ENCODE results near the gene FAM181A. TPM values are rescaled to one million over a fixed set of nuclear protein-coding genes. Genes with fewer than 3 reads are reported as not detected.

The FAM181A gene
- total RNA-seq, 1 donor from 2014 or later, result not detected

DNA sequence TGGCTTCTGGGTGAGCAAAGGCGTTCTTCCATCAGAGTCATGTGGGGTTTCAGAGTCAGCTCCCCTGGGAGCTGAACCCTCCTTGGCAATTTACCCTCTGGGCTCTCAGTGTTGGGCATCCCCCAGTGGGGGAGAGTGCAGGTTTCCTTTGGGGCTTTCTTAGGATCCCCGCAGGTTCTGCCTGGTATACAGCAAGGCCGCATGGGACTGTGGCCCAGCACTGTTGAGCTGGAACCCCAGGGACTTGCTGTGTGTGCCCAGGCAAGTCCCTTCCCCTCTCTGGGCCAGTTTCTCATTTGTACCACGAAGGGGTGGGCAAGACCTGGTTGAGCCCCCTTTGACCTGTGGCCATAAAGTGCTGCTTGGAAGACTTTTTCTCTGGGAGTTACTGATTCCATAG is 5.5 kb downstream of the FAM181A start:
- Histone ChIP-seq H3K27me3 (ENCODE audit: control insufficient read depth, insufficient read depth, low read length) (peaks cover 20% of the 10 kb centered on the region), H3K4me3 (ENCODE audit: low read depth, low read length) (no peak overlapping the region), H3K36me3 (ENCODE audit: control insufficient read depth, insufficient read depth, low read length) (no peaks in the 10 kb centered on the region)
- TF ChIP-seq, protein P1, sequence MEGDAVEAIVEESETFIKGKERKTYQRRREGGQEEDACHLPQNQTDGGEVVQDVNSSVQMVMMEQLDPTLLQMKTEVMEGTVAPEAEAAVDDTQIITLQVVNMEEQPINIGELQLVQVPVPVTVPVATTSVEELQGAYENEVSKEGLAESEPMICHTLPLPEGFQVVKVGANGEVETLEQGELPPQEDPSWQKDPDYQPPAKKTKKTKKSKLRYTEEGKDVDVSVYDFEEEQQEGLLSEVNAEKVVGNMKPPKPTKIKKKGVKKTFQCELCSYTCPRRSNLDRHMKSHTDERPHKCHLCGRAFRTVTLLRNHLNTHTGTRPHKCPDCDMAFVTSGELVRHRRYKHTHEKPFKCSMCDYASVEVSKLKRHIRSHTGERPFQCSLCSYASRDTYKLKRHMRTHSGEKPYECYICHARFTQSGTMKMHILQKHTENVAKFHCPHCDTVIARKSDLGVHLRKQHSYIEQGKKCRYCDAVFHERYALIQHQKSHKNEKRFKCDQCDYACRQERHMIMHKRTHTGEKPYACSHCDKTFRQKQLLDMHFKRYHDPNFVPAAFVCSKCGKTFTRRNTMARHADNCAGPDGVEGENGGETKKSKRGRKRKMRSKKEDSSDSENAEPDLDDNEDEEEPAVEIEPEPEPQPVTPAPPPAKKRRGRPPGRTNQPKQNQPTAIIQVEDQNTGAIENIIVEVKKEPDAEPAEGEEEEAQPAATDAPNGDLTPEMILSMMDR (IDR thresholded peaks at IDR 0.05; ENCODE audit: insufficient read depth, low read length, poor library complexity, severe bottlenecking), result no peak
- no peak for DNase-seq (ENCODE audit: low read depth)

DNA sequence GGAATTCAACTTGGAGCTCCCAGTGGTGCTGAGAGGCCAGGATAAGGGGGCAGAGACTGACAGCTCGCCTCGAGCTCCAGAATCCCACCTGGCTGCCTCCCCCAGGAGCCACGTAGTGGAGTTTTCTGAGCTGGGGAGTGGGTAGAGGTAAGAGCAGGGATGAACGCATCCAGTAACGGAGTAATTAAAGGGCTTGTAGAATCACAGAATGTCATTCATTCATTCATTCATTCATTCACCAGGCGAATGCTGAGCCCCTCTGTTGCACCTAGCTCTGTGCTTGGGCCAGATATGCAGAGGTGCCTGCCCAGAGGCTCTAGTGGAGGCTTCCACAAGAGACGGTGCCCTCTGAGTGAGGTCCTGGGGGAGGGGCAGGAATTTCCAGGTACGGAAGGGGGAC is 8.1 kb downstream of the FAM181A start:
- no peaks in the 10 kb centered on the region for H3K36me3 ChIP-seq (ENCODE audit: control insufficient read depth, insufficient read depth, low read length)
- TF ChIP-seq, protein P1 (IDR thresholded peaks at IDR 0.05; ENCODE audit: insufficient read depth, low read length, poor library complexity, severe bottlenecking), result no peak
- H3K4me3 ChIP-seq (ENCODE audit: low read depth, low read length), result no peak overlapping the region
- DNase-seq (ENCODE audit: low read depth), result no peak
- peaks cover 30% of the 10 kb centered on the region for H3K27me3 ChIP-seq (ENCODE audit: control insufficient read depth, insufficient read depth, low read length)

DNA sequence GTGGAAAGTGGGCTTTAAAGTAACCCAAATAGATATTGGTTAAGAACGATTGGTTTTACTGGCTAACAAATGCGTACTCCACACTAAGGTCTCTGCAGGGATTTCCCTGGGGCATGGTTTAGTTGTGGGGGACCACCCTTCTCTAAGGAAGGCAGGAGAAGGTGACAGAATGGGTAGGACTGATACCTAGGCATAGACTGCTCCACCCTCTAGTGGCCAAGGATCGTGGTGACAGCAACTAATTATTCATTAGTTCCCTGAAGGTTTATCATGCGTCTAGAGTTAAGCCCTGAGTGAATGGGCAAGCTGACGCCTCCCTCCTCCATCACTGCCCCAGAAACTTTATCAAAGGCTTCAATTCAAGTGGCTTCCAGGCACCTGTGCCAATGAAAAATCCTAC is 9.1 kb downstream of the FAM181A start:
- no peaks in the 10 kb centered on the region for H3K36me3 ChIP-seq (ENCODE audit: control insufficient read depth, insufficient read depth, low read length)
- no peak for DNase-seq (ENCODE audit: low read depth)
- H3K4me3 ChIP-seq (ENCODE audit: low read depth, low read length), result no peak overlapping the region
- TF ChIP-seq, protein P1 (IDR thresholded peaks at IDR 0.05; ENCODE audit: insufficient read depth, low read length, poor library complexity, severe bottlenecking), result peak; percentile 53
- H3K27me3 ChIP-seq (ENCODE audit: control insufficient read depth, insufficient read depth, low read length), result peaks cover 30% of the 10 kb centered on the region

DNA sequence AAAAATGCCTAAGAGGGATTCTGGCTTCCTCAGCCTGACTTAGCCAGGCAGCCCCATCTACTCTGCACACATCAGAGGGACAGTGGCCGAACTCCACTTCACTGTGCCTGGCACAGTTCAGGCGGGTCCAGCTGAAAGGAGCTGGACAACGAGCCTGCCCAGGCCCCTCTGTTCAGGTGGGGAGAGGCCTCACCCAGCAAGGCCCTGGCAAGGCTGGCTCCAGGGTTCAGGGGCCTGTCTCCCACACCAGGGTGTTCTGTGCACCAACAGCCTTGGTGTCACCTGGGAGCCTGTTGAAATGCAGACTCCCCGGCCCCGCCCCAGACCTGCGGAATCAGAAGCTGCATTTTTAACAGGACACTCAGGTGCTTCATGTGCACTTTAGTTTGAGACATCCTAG is 9.8 kb downstream of the FAM181A start:
- no peaks in the 10 kb centered on the region for H3K36me3 ChIP-seq (ENCODE audit: control insufficient read depth, insufficient read depth, low read length)
- H3K27me3 ChIP-seq (ENCODE audit: control insufficient read depth, insufficient read depth, low read length), result peaks cover 30% of the 10 kb centered on the region
- TF ChIP-seq, protein P1 (IDR thresholded peaks at IDR 0.05; ENCODE audit: insufficient read depth, low read length, poor library complexity, severe bottlenecking), result no peak
- H3K4me3 ChIP-seq (ENCODE audit: low read depth, low read length), result no peak overlapping the region
- DNase-seq (ENCODE audit: low read depth), result no peak

DNA sequence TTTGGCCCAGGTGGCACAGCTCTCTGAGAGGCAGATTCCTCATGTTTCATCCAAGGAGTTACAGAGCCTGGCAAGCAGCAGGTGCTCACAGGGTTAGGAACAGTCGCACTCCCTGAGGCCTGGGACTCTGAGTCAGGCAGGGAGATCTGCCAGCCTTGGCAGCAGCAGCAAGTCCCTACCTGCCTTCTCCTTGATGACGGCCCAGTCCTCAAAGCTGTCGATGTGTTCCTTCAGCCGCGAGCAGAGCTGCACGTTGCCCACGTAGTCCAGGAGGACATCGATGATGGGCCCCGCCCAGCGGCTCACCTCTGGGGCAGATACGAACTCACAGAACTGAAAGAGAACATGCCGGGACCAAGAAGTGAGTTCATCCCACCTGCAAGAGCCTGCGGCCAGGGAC is 10.4 kb downstream of the FAM181A start:
- no peak for DNase-seq (ENCODE audit: low read depth)
- TF ChIP-seq, protein P1 (IDR thresholded peaks at IDR 0.05; ENCODE audit: insufficient read depth, low read length, poor library complexity, severe bottlenecking), result no peak
- Histone ChIP-seq H3K36me3 (ENCODE audit: control insufficient read depth, insufficient read depth, low read length) (no peaks in the 10 kb centered on the region), H3K27me3 (ENCODE audit: control insufficient read depth, insufficient read depth, low read length) (peaks cover 30% of the 10 kb centered on the region), H3K4me3 (ENCODE audit: low read depth, low read length) (no peak overlapping the region)

DNA sequence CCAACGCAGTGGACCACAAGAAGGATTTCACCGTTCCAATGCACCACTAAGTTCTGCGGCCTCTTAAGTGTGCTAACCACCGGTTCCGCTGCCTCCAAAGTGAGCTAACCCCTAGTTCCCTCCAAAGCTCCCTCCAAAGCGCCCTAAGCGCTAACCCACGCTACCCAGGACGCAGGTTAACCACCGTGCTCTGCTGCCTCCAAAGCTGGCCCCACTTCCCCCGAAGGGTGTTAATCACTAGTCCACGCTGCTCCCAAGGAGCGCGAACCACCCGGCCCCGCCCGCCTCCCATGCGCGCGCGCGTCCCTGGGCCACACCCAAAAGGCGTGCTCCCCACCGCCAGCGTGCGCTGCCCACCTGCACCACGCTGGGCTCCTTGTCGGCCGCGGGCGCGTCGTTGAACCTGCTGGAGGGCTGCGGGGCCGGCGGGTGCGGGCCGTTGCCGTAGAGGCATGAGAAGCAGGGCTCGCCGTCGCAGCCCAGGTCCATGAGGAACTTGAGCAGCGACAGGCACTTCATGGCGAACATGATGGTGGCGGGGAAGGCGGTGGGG is 11.7 kb downstream of the FAM181A start:
- TF ChIP-seq, protein P1 (IDR thresholded peaks at IDR 0.05; ENCODE audit: insufficient read depth, low read length, poor library complexity, severe bottlenecking), result no peak
- H3K27me3 ChIP-seq (ENCODE audit: control insufficient read depth, insufficient read depth, low read length), result peaks cover 29% of the 10 kb centered on the region
- H3K4me3 ChIP-seq (ENCODE audit: low read depth, low read length), result no peak overlapping the region

More for the DNA sequence above, 11.7 kb downstream of the FAM181A start:
- H3K36me3 ChIP-seq (ENCODE audit: control insufficient read depth, insufficient read depth, low read length), result no peaks in the 10 kb centered on the region
- no peak for DNase-seq (ENCODE audit: low read depth)
